NCI-H526 treated with DMSO at 0.1 percent for 48 hours (cell line): Measurements from ENCODE around the gene PROSER2.

Source experiments
- DNase-seq: peaks from one replicate; lab custom pipeline; 2025; lab: John Stamatoyannopoulos, UW

The PROSER2 gene

GRCh38 chr10:11804336-11804735 lies 18.8 kb upstream of the PROSER2 start:
- DNase-seq, result no peak

DNA sequence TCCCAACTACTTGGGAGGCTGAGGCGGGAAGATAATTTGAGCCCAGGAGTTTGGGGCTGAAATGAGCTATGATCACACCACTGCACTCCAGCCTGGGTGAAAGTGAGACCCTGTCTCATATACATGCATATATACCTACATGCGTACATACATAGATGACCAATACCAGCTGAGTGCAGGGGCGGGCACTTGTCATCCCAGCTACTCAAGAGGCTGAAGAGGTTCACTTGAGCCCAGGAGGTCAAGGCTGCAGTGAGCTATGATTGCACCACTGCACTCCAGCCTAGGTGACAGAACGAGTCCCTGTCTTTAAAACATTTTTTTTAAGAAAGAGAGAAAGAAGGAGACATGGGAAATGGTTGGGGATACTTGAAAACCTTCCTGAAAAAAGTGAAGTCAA lies 17.4 kb upstream of the PROSER2 start:
- no peak for DNase-seq

GRCh38 chr10:11806706-11807105 lies 16.4 kb upstream of the PROSER2 start:
- DNase-seq, result no peak

- DNase-seq, result no peak
These were observed 14.3 kb upstream of the PROSER2 start for GRCh38 chr10:11808808-11809207.

- DNase-seq, result no peak
These were observed 12.8 kb upstream of the PROSER2 start for GRCh38 chr10:11810313-11810766.

- DNase-seq, result no peak
These were observed 12.2 kb upstream of the PROSER2 start for GRCh38 chr10:11810973-11811372.

- no peak for DNase-seq
These were observed 10.0 kb upstream of the PROSER2 start for GRCh38 chr10:11813177-11813576.

GRCh38 chr10:11813855-11814567 lies 9.1 kb upstream of the PROSER2 start:
- DNase-seq, result no peak

GRCh38 chr10:11819027-11819426 lies 4.1 kb upstream of the PROSER2 start:
- no peak for DNase-seq

DNA sequence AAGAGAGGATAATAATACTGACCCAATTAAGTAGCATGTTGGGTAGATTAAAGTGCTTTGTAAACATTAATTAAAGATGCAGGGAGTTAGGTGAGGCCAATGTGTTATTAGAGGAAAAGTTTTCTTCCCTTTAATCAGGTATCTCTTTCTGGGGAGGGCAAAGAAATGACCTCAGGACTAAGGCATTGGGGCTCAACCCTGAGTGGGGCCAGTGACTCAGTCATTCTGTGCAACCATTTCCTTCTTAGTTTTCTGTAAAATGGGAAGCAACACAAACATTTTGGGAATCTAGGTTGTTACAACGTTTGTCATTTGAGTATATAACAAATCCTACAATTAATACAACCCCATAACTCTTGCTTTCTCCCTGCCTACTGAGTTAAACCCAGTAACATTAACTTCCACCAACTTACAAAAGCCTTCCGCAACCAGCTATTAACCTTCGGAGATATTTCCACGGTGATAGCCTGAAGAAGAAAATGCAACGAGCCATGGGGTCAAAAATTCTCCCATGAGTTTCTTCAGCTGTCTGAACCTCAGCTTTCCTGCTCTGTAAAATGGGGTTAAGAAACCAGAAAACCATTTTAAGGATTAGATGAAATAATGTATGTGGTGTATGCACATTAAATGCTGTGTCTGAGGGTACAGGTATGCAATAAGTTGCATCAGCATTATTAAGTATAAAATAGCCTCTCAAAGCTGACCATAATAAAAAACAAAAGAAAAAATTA lies 965 bp upstream of the PROSER2 start:
- DNase-seq, result no peak

DNA sequence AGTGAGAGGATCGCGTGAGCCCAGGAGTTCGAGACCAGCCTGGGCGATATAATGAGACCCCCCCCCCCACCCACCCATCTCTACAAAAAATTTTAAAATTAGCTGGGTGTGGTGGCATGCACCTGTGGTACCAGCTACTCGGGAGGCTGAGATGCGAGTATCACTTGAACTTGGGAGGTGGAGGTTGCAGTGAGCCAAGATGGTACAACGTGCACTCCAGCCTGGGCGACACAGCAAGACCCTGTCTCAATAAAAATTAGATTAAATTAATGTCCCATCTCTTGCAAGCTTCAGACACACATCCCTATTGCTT lies 391 bp upstream of the PROSER2 start:
- DNase-seq, result no peak

DNA sequence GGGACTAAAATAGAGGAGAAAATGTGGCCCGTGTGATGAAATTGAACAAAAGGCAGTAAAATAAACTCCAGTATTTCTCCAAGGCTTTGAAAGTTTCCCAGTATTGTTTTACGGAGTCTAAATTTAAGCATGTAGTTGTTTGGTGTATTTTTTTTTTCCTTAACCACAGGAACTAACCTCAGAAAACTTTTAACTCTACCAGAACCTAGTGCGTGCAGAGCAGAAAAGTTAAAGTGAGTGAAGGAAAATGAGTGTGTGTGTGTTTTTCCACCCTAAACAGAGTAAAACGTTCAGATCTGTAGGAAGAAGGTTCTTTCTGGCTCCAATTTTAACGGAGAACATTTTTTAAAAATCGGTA lies 812 bp downstream of the PROSER2 start:
- no peak for DNase-seq

GRCh38 chr10:11824376-11824775 lies 1.2 kb downstream of the PROSER2 start:
- DNase-seq, result no peak

GRCh38 chr10:11824825-11825224 lies 1.7 kb downstream of the PROSER2 start:
- no peak for DNase-seq

GRCh38 chr10:11825796-11826414 lies 2.7 kb downstream of the PROSER2 start:
- no peak for DNase-seq

DNA sequence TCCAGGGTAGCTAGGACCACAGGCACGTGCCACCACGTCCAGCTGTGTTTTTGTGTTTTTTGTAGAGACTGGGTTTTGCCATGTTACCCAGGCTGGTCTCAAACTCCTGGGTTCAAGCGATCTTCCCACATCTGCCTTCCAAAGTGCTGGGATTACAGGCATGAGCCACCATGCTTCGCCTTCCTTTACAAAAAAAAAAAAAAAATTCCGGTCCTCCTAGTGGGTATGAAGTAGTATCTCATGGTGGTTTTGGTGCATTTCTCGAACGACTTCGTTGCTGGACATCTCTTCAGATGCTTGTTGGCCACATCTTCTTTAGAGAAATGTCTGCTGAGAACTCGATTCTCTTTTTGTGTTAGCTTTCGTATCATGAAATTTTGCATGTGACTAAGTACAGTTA lies 3.9 kb downstream of the PROSER2 start:
- DNase-seq, result no peak

DNA sequence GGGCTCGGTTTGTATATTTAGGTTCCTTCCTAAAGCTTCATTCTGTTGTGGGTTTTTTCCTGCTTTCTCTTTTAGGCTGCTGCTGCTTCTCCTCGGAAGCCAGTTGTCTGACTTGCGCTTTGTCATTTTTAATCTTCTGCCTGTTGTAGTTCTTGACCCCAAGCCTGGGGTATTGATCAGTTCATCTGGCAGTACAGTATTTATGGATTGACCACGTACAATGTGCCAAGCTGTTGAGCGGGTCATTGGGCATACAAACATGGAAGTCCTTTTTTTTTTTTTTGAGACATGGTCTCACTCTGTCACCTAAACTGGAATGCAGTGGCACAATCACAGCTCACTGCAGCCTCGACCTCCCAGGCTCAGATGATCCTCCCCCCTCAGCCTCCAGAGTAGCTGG lies 4.3 kb downstream of the PROSER2 start:
- no peak for DNase-seq

- DNase-seq, result no peak
These were observed 5.6 kb downstream of the PROSER2 start for GRCh38 chr10:11828682-11829284.

GRCh38 chr10:11830836-11831519 lies 7.8 kb downstream of the PROSER2 start:
- no peak for DNase-seq

- no peak for DNase-seq
These were observed 8.4 kb downstream of the PROSER2 start for GRCh38 chr10:11831520-11831951.

GRCh38 chr10:11832042-11832441 lies 8.9 kb downstream of the PROSER2 start:
- DNase-seq, result no peak

- no peak for DNase-seq
These were observed 11.9 kb downstream of the PROSER2 start for GRCh38 chr10:11835061-11835460.
